Measurements from ENCODE around the gene ANAPC2. TPM values are rescaled to one million over a fixed set of nuclear protein-coding genes. Genes with fewer than 3 reads are reported as not detected.

The ANAPC2 gene
- total RNA-seq, 4 donors from 2014 or later: 24.8 to 99.8 (median 54.9) TPM

GRCh38 chr9:137221506-137222111 lies 33.2 kb upstream of the ANAPC2 start:
- Histone ChIP-seq H3K4me1 (peaks cover 66% of the 10 kb centered on the region), H3K27ac (peak overlapping the region; percentile 60), H3K9me3 (no peaks in the 10 kb centered on the region), H3K27me3 (no peaks in the 10 kb centered on the region), H3K4me3 (peak overlapping the region; percentile 63), H3K36me3 (no peaks in the 10 kb centered on the region)
- DNase-seq (ENCODE audit: low spot score in 2 of 2): no peak
- no peak for TF ChIP-seq EP300 (IDR thresholded peaks at IDR 0.05)
- no peak for TF ChIP-seq POLR2AphosphoS5 (IDR thresholded peaks at IDR 0.05)
- TF ChIP-seq, protein P1, sequence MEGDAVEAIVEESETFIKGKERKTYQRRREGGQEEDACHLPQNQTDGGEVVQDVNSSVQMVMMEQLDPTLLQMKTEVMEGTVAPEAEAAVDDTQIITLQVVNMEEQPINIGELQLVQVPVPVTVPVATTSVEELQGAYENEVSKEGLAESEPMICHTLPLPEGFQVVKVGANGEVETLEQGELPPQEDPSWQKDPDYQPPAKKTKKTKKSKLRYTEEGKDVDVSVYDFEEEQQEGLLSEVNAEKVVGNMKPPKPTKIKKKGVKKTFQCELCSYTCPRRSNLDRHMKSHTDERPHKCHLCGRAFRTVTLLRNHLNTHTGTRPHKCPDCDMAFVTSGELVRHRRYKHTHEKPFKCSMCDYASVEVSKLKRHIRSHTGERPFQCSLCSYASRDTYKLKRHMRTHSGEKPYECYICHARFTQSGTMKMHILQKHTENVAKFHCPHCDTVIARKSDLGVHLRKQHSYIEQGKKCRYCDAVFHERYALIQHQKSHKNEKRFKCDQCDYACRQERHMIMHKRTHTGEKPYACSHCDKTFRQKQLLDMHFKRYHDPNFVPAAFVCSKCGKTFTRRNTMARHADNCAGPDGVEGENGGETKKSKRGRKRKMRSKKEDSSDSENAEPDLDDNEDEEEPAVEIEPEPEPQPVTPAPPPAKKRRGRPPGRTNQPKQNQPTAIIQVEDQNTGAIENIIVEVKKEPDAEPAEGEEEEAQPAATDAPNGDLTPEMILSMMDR (IDR thresholded peaks at IDR 0.05): no peak
- no peak for TF ChIP-seq POLR2A (IDR thresholded peaks at IDR 0.05)
- WGBS: no CpG with 5 or more reads among the region's 61 CpGs

DNA sequence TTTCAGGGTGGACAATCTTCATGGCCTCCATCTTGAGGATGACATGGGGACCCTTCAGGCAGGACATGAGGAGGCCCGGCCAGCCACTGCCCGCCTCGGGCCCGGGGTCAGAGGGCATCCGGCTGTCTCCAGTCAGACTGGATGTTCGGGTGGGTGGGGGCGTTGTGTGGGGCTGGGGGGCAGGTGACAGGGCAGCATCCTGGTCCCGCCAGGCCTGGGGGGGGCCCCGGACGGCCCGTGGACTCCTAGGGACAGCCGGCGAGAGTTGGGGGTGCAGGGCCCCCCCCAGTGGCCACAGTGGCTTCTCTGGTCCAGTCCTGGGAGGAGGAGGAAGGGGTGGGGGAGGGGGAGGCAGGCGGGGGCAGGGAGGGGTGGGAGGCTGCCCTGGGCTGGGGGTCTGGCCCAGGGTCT lies 32.7 kb upstream of the ANAPC2 start:
- no peaks in the 10 kb centered on the region for H3K27me3 ChIP-seq
- DNase-seq (ENCODE audit: low spot score in 2 of 2): no peak
- WGBS: no CpG with 5 or more reads among the region's 14 CpGs
- H3K4me1 ChIP-seq: peaks cover 64% of the 10 kb centered on the region
- no peaks in the 10 kb centered on the region for H3K9me3 ChIP-seq
- no peak overlapping the region for H3K4me3 ChIP-seq
- H3K36me3 ChIP-seq: no peaks in the 10 kb centered on the region
- no peak overlapping the region for H3K27ac ChIP-seq
- TF ChIP-seq, protein P1 (IDR thresholded peaks at IDR 0.05): no peak
- TF ChIP-seq EP300 (IDR thresholded peaks at IDR 0.05): no peak
- no peak for TF ChIP-seq POLR2A (IDR thresholded peaks at IDR 0.05)
- TF ChIP-seq POLR2AphosphoS5 (IDR thresholded peaks at IDR 0.05): no peak

- no peak overlapping the region for H3K4me3 ChIP-seq
- H3K4me1 ChIP-seq: peaks cover 58% of the 10 kb centered on the region
- TF ChIP-seq POLR2AphosphoS5 (IDR thresholded peaks at IDR 0.05): no peak
- no peak for TF ChIP-seq POLR2A (IDR thresholded peaks at IDR 0.05)
- TF ChIP-seq, protein P1 (IDR thresholded peaks at IDR 0.05): no peak
- TF ChIP-seq EP300 (IDR thresholded peaks at IDR 0.05): no peak
- H3K27me3 ChIP-seq: no peaks in the 10 kb centered on the region
- DNase-seq (ENCODE audit: low spot score in 2 of 2): no peak
- no peaks in the 10 kb centered on the region for H3K36me3 ChIP-seq
- H3K9me3 ChIP-seq: no peaks in the 10 kb centered on the region
- 94% methylated on average over 14 of the region's 52 CpGs for WGBS
- no peak overlapping the region for H3K27ac ChIP-seq
Observed at GRCh38 chr9:137220317-137221094, 32.1 kb upstream of the ANAPC2 start.

DNA sequence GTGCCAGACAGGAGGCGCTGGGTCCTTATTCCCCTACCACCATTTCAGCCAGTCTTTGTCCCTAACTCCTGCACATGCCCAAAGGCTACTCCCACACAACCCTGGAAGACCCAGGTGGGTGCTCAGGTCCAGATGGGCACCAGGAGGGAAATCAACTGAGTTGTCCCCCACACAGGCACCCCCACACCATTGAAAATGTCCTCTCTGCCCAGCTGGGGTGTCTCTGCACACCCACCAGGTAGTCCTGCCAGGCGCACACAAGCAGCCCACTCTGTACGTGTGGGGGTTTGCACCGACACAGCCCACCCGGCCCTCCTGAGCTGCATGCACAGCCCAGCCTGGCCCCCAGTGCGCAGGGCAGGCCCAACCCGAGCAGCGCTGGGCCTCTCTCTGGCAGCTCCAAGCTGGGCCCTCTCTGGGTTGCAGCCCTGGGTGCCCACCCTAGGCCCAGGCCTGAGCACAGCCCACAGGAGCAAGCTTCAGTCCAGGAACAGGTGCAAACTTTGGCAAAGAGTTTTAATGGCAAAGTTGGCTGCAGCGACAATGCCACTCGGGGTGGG lies 31.5 kb upstream of the ANAPC2 start:
- Histone ChIP-seq H3K4me3 (no peak overlapping the region), H3K27ac (no peak overlapping the region), H3K9me3 (no peaks in the 10 kb centered on the region), H3K36me3 (peaks cover 4% of the 10 kb centered on the region), H3K4me1 (peaks cover 53% of the 10 kb centered on the region), H3K27me3 (no peaks in the 10 kb centered on the region)
- no peak for TF ChIP-seq POLR2A (IDR thresholded peaks at IDR 0.05)
- TF ChIP-seq, protein P1 (IDR thresholded peaks at IDR 0.05): no peak
- TF ChIP-seq EP300 (IDR thresholded peaks at IDR 0.05): no peak
- TF ChIP-seq POLR2AphosphoS5 (IDR thresholded peaks at IDR 0.05): no peak
- 94% methylated on average over 3 of the region's 10 CpGs for WGBS
- DNase-seq (ENCODE audit: low spot score in 2 of 2): no peak

GRCh38 chr9:137218754-137219271 lies 30.5 kb upstream of the ANAPC2 start:
- Histone ChIP-seq H3K9me3 (no peaks in the 10 kb centered on the region), H3K36me3 (peaks cover 10% of the 10 kb centered on the region), H3K4me1 (peaks cover 43% of the 10 kb centered on the region), H3K27ac (peak overlapping the region; percentile 80), H3K27me3 (no peaks in the 10 kb centered on the region), H3K4me3 (peak overlapping the region; percentile 40)
- no peak for TF ChIP-seq POLR2A (IDR thresholded peaks at IDR 0.05)
- TF ChIP-seq EP300 (IDR thresholded peaks at IDR 0.05): no peak
- no peak for TF ChIP-seq POLR2AphosphoS5 (IDR thresholded peaks at IDR 0.05)
- TF ChIP-seq, protein P1 (IDR thresholded peaks at IDR 0.05): no peak
- WGBS: 93% methylated on average over 4 of the region's 12 CpGs
- DNase-seq (ENCODE audit: low spot score in 2 of 2): no peak

All from suprapubic skin (tissue), 4 donors.